Thoracic aorta (tissue), 2 donors: ENCODE results near the gene DARS1. TPM values are rescaled to one million over a fixed set of nuclear protein-coding genes. Genes with fewer than 3 reads are reported as not detected.
A peak's percentile ranks its signal among the peaks of the same experiment; 100 is the strongest.

Experiments used
- ATAC-seq: fragments of 150-250 bp; one replicate; pipeline ENCODE4 v1.8.0; 2017; ENCODE audit warnings: low read depth; ENCODE audit not compliant: insufficient number of reproducible peaks, low FRiP score
- DNase-seq: peaks from one replicate; pipeline ENCODE4 v3.0.0-alpha.2; 2020; ENCODE audit warnings: low spot score
- H3K27ac ChIP-seq, 2 donors: fragments of 200-600 bp; sonication (generic); 1 replicate in 1 of 2; 2 replicates in 1 of 2; pipeline ENCODE4 v1.5.1; 2016; ENCODE audit warnings: mild to moderate bottlenecking in 2 of 2, moderate library complexity in 2 of 2
- H3K27me3 ChIP-seq: fragments of 200-600 bp; sonication (generic); replicated peaks from 2 replicates; pipeline ENCODE4 v1.6.0; 2016; ENCODE audit warnings: mild to moderate bottlenecking; ENCODE audit not compliant: insufficient read depth
- H3K36me3 ChIP-seq: fragments of 200-600 bp; sonication (generic); one replicate; pipeline ENCODE4 v1.5.1; 2016
- H3K4me1 ChIP-seq, 2 donors: fragments of 200-600 bp; sonication (generic); 1 replicate in 1 of 2; 2 replicates in 1 of 2; pipeline versions ENCODE4 v1.5.1 to v1.6.0; 2016; ENCODE audit warnings: low read depth in 2 of 2, mild to moderate bottlenecking in 1 of 2; ENCODE audit not compliant: control insufficient read depth in 1 of 2
- H3K4me3 ChIP-seq: fragments of 200-600 bp; sonication (generic); 2 replicates; pipeline ENCODE4 v1.5.1; 2016; ENCODE audit warnings: mild to moderate bottlenecking
- H3K9me3 ChIP-seq: fragments of 200-600 bp; sonication (generic); 2 replicates; pipeline ENCODE4 v1.5.1; 2016
- CTCF ChIP-seq: fragments of 200-600 bp; sonication (generic); IDR thresholded peaks from one replicate; pipeline ENCODE4 v1.5.1; 2019; ENCODE audit warnings: antibody characterized with exemption
- total RNA-seq, 2 donors: library from RNA; depleted of rRNA; stranded (reverse); fragments of >200 nt; gene quantifications; one replicate each; pipeline versions ENCODE4 v1.1.0 to v1.2.3, GENCODE V29; 2016

Gene DARS1
- total RNA-seq, 2 donors from 2014 or later, result 42.8 to 67.9 TPM

GRCh38 chr2:135876066-135876711 is 109.2 kb downstream of the DARS1 start, which contains the start of gene MCM6:
TSS of gene MCM6 (minus strand) at chr2:135876443. CDS start at chr2:135876365, 78 bp downstream.
- no peaks in the 10 kb centered on the region for H3K27me3 ChIP-seq
- H3K9me3 ChIP-seq, result no peaks in the 10 kb centered on the region
- TF ChIP-seq CTCF, result peak; percentile 42
- peak within 1 kb of the TSS; percentile 74 to 88 for H3K27ac ChIP-seq
- H3K4me1 ChIP-seq, result peaks cover 0 to 12% of the 10 kb centered on the region in 2 donors
- DNase-seq (peak; percentile 92), ATAC-seq (peak; percentile 100)
- peak within 1 kb of the TSS; percentile 85 for H3K4me3 ChIP-seq
- no peaks in the 10 kb centered on the region for H3K36me3 ChIP-seq

- DNase-seq, result no peak
- peak overlapping the region; percentile 74 to 88 for H3K27ac ChIP-seq
- TF ChIP-seq CTCF, result no peak
- H3K27me3 ChIP-seq, result no peaks in the 10 kb centered on the region
- H3K4me3 ChIP-seq, result peak overlapping the region; percentile 85
- no peaks in the 10 kb centered on the region for H3K9me3 ChIP-seq
- H3K36me3 ChIP-seq, result no peaks in the 10 kb centered on the region
- peaks cover 0 to 12% of the 10 kb centered on the region in 2 donors for H3K4me1 ChIP-seq
- ATAC-seq, result no peak
Measured at GRCh38 chr2:135875491-135876065, 109.8 kb downstream of the DARS1 start.

- DNase-seq (no peak), ATAC-seq (no peak)
- no peak overlapping the region for H3K27ac ChIP-seq
- no peak for TF ChIP-seq CTCF
- peaks cover 0 to 12% of the 10 kb centered on the region in 2 donors for H3K4me1 ChIP-seq
- no peaks in the 10 kb centered on the region for H3K27me3 ChIP-seq
- H3K9me3 ChIP-seq, result no peaks in the 10 kb centered on the region
- peak overlapping the region; percentile 85 for H3K4me3 ChIP-seq
- peaks cover 3% of the 10 kb centered on the region for H3K36me3 ChIP-seq
Measured at GRCh38 chr2:135874777-135875365, 110.6 kb downstream of the DARS1 start.

- Histone ChIP-seq H3K27ac (no peak overlapping the region), H3K4me1 (peaks cover 0 to 12% of the 10 kb centered on the region in 2 donors), H3K9me3 (no peaks in the 10 kb centered on the region), H3K4me3 (no peak overlapping the region), H3K27me3 (no peaks in the 10 kb centered on the region), H3K36me3 (peaks cover 18% of the 10 kb centered on the region)
- TF ChIP-seq CTCF, result no peak
- DNase-seq, result no peak
- no peak for ATAC-seq
Measured at GRCh38 chr2:135870571-135870970, 114.9 kb downstream of the DARS1 start.

GRCh38 chr2:135863233-135863632 is 122.2 kb downstream of the DARS1 start:
- ATAC-seq (no peak), DNase-seq (no peak)
- Histone ChIP-seq H3K27ac (peak overlapping the region in 1 of 2 donors; percentile 20), H3K36me3 (peaks cover 34% of the 10 kb centered on the region), H3K9me3 (no peaks in the 10 kb centered on the region), H3K4me1 (peaks cover 0 to 7% of the 10 kb centered on the region in 2 donors), H3K4me3 (no peak overlapping the region), H3K27me3 (no peaks in the 10 kb centered on the region)
- no peak for TF ChIP-seq CTCF
